CD14-positive monocyte (primary cell): ENCODE results near the gene SERINC2. TPM values are rescaled to one million over a fixed set of nuclear protein-coding genes. Genes with fewer than 3 reads are reported as not detected.

Experiments used
- DNase-seq, 3 donors: peaks; one replicate each; pipeline ENCODE4 v3.0.0-alpha.2; 2011 to 2022
- H2AFZ ChIP-seq: 2 replicates; pipeline ENCODE4 v1.6.0; 2012; ENCODE audit warnings: mild to moderate bottlenecking, low read depth, low read length, inconsistent platforms; ENCODE audit not compliant: insufficient read depth, poor library complexity, severe bottlenecking
- H3K27ac ChIP-seq, 2 donors: 1 replicate in 1 of 2; 2 replicates in 1 of 2; pipeline ENCODE4 v1.5.1; 2012 to 2013; ENCODE audit warnings: low read length in 2 of 2, control low read depth in 1 of 2, inconsistent platforms in 1 of 2, low read depth in 1 of 2, mild to moderate bottlenecking in 1 of 2
- H3K27me3 ChIP-seq, 2 donors: one replicate each; pipeline versions ENCODE4 v1.6.0 to v1.6.1; 2011 to 2013; ENCODE audit warnings: low read length in 2 of 2; ENCODE audit not compliant: control insufficient read depth in 2 of 2, insufficient read depth in 2 of 2
- H3K36me3 ChIP-seq, 2 donors: replicated peaks in 1 of 2; 1 replicate in 1 of 2; 2 replicates in 1 of 2; pipeline versions ENCODE4 v1.5.1 to v1.6.1; 2012 to 2013; ENCODE audit warnings: low read length in 2 of 2, control low read depth in 1 of 2, inconsistent platforms in 1 of 2, mild to moderate bottlenecking in 1 of 2; ENCODE audit not compliant: insufficient read depth in 2 of 2, control insufficient read depth in 1 of 2
- H3K4me1 ChIP-seq, 2 donors: 1 replicate in 1 of 2; 2 replicates in 1 of 2; pipeline versions ENCODE4 v1.5.1 to v1.6.1; 2012 to 2013; ENCODE audit warnings: low read length in 2 of 2, control low read depth in 1 of 2, inconsistent platforms in 1 of 2, mild to moderate bottlenecking in 1 of 2, moderate library complexity in 1 of 2; ENCODE audit not compliant: insufficient read depth in 2 of 2, control insufficient read depth in 1 of 2
- H3K4me2 ChIP-seq: replicated peaks from 2 replicates; pipeline ENCODE3; 2012; ENCODE audit warnings: low read length, moderate library complexity, mild to moderate bottlenecking; ENCODE audit not compliant: poor library complexity, severe bottlenecking; ENCODE audit errors: extremely low read depth
- H3K4me3 ChIP-seq, 3 experiments: fragments of 200-600 bp in 1 of 3; sonication (generic) in 1 of 3; replicated peaks in 1 of 3; 1 replicate in 2 of 3; 2 replicates in 1 of 3; pipeline ENCODE4 v1.5.1; 2011 to 2013; ENCODE audit warnings: low read length in 3 of 3, mild to moderate bottlenecking in 3 of 3, control low read depth in 2 of 3, low read depth in 2 of 3, inconsistent platforms in 1 of 3, moderate library complexity in 1 of 3
- H3K79me2 ChIP-seq: 2 replicates; pipeline ENCODE4 v1.6.0; 2012; ENCODE audit warnings: mild to moderate bottlenecking, control low read depth, inconsistent platforms, low read length, moderate library complexity; ENCODE audit not compliant: insufficient read depth
- H3K9ac ChIP-seq: 2 replicates; pipeline ENCODE4 v1.6.0; 2017; ENCODE audit warnings: low read length, mild to moderate bottlenecking; ENCODE audit not compliant: insufficient read depth, poor library complexity, severe bottlenecking
- H3K9me3 ChIP-seq, 2 donors: replicated peaks in 1 of 2; 1 replicate in 1 of 2; 2 replicates in 1 of 2; pipeline versions ENCODE4 v1.5.1 to v1.6.1; 2012 to 2013; ENCODE audit warnings: low read length in 2 of 2, control low read depth in 1 of 2; ENCODE audit not compliant: control insufficient read depth in 1 of 2, insufficient read depth in 1 of 2
- H4K20me1 ChIP-seq: 2 replicates; pipeline ENCODE4 v1.6.0; 2012; ENCODE audit warnings: mild to moderate bottlenecking, low read length, control low read depth, moderate library complexity; ENCODE audit not compliant: insufficient read depth
- H3K27ac Mint-ChIP-seq, 7 donors: one replicate each; pipeline ENCODE4 v1.8.0; 2020; ENCODE audit warnings: mild to moderate bottlenecking in 7 of 7, mixed read lengths in 7 of 7, moderate library complexity in 6 of 7, inconsistent platforms in 2 of 7
- H3K27me3 Mint-ChIP-seq, 3 donors: one replicate each; pipeline ENCODE4 v1.8.0; 2021 to 2022; ENCODE audit warnings: low read depth in 3 of 3, mild to moderate bottlenecking in 3 of 3, mixed read lengths in 3 of 3, moderate library complexity in 3 of 3, inconsistent platforms in 1 of 3
- H3K36me3 Mint-ChIP-seq, 2 donors: one replicate each; pipeline ENCODE4 v1.8.0; 2020; ENCODE audit warnings: mixed read lengths in 2 of 2, inconsistent platforms in 1 of 2, mild to moderate bottlenecking in 1 of 2
- H3K4me1 Mint-ChIP-seq: one replicate; pipeline ENCODE4 v1.8.0; 2020; ENCODE audit warnings: mild to moderate bottlenecking, mixed read lengths
- H3K4me3 Mint-ChIP-seq, 2 donors: one replicate each; pipeline ENCODE4 v1.8.0; 2020; ENCODE audit warnings: mild to moderate bottlenecking in 2 of 2, mixed read lengths in 2 of 2, moderate library complexity in 1 of 2
- H3K9me3 Mint-ChIP-seq, 7 donors: one replicate each; pipeline ENCODE4 v1.8.0; 2020 to 2022; ENCODE audit warnings: mixed read lengths in 7 of 7, mild to moderate bottlenecking in 6 of 7, moderate library complexity in 6 of 7, inconsistent platforms in 2 of 7
- WGBS: methylation state at CpG from one replicate; pipeline ENCODE4 v1.1.5; 2013; ENCODE audit warnings: missing lambda C conversion rate; ENCODE audit not compliant: insufficient coverage; 5-methylcytosine and 5-hydroxymethylcytosine counted together
- intact Hi-C, 2 donors: fragments of 100-400 bp; cut with micrococcal nuclease; formaldehyde crosslinking; loops; one replicate each; pipeline versions ENCODE4 v1.15.0 to v1.15.1; 2023
- polyA plus RNA-seq, 3 donors: library from polyadenylated mRNA; depleted of rRNA in 1 of 3; unstranded in 2 of 3; stranded (reverse) in 1 of 3; fragments of 300-500 nt in 2 of 3; fragments of >200 nt in 1 of 3; fragmentation: Illumina TruSeq in 2 of 3; gene quantifications; 1 replicate in 2 of 3; 2 replicates in 1 of 3; pipeline ENCODE4 v1.2.3, GENCODE V29; 2012 to 2021
- TF ChIP-seq, protein P1 (sequence below): fragments of 200-600 bp; IDR thresholded peaks from one replicate; pipeline ENCODE4 v1.8.0; 2022; ENCODE audit warnings: antibody characterized with exemption, mild to moderate bottlenecking

SERINC2 gene
- polyA plus RNA-seq, 3 donors, result 4.1 to 12.6 (median 7.8) TPM

DNA sequence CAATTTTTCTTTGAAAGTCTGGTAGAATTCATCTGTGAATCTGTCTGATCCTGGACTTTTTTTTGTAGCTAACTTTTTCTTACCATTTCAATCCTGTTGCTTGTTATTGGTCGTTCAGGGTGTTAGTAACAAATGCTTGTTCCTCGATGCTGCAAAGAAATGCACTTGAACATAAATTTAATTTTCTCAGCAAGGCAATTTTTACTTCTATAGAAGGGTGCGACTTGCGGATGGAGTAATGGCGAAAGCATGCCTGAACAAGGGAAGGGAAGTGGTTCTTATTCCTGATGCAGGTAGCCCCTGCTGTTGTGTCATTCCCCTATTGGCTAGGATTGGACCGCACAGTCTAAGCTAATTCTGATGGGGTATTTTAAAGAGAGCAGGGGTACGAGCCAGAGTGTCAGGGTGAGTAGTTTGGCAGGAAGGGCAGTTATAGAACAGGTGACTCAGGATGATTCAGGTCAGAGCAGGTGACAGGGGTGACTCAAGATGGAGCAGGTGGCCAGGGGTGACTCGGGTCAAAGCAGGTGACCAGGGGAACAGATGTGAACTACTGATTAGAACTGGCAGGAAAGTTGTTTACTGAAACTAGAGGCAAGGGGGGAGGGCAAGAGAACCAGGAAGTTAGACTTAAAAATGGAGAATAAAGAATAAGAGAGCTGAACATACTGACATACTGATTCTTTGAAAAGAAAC is 40.5 kb downstream of the SERINC2 start:
- no peak overlapping the region for H3K27ac ChIP-seq
- H3K4me1 ChIP-seq, result no peaks in the 10 kb centered on the region
- TF ChIP-seq, protein P1, sequence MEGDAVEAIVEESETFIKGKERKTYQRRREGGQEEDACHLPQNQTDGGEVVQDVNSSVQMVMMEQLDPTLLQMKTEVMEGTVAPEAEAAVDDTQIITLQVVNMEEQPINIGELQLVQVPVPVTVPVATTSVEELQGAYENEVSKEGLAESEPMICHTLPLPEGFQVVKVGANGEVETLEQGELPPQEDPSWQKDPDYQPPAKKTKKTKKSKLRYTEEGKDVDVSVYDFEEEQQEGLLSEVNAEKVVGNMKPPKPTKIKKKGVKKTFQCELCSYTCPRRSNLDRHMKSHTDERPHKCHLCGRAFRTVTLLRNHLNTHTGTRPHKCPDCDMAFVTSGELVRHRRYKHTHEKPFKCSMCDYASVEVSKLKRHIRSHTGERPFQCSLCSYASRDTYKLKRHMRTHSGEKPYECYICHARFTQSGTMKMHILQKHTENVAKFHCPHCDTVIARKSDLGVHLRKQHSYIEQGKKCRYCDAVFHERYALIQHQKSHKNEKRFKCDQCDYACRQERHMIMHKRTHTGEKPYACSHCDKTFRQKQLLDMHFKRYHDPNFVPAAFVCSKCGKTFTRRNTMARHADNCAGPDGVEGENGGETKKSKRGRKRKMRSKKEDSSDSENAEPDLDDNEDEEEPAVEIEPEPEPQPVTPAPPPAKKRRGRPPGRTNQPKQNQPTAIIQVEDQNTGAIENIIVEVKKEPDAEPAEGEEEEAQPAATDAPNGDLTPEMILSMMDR, result no peak
- H3K9ac ChIP-seq, result no peak overlapping the region
- H3K9me3 Mint-ChIP-seq, result peaks cover 26 to 69% (median 54%) of the 10 kb centered on the region in 7 donors
- H3K27ac Mint-ChIP-seq, result no peak overlapping the region
- WGBS, result 64% methylated on average over 3 of the region's 8 CpGs
- H3K27me3 Mint-ChIP-seq, result peaks cover 0 to 3% (median 0%) of the 10 kb centered on the region in 3 donors
- no peaks in the 10 kb centered on the region for H3K4me1 Mint-ChIP-seq
- H2AFZ ChIP-seq, result no peak overlapping the region
- H3K4me3 Mint-ChIP-seq, result no peak overlapping the region
- no peak overlapping the region for H3K4me2 ChIP-seq
- no peak for DNase-seq
- peaks cover 22 to 56% of the 10 kb centered on the region in 2 donors for H3K9me3 ChIP-seq
- intact Hi-C loops, result no loop called here
- H3K36me3 Mint-ChIP-seq, result peaks cover 0 to under 1% of the 10 kb centered on the region in 2 donors
- no peaks in the 10 kb centered on the region for H4K20me1 ChIP-seq
- H3K36me3 ChIP-seq, result no peaks in the 10 kb centered on the region
- H3K79me2 ChIP-seq, result no peaks in the 10 kb centered on the region
- H3K27me3 ChIP-seq, result no peaks in the 10 kb centered on the region
- no peak overlapping the region for H3K4me3 ChIP-seq

DNA sequence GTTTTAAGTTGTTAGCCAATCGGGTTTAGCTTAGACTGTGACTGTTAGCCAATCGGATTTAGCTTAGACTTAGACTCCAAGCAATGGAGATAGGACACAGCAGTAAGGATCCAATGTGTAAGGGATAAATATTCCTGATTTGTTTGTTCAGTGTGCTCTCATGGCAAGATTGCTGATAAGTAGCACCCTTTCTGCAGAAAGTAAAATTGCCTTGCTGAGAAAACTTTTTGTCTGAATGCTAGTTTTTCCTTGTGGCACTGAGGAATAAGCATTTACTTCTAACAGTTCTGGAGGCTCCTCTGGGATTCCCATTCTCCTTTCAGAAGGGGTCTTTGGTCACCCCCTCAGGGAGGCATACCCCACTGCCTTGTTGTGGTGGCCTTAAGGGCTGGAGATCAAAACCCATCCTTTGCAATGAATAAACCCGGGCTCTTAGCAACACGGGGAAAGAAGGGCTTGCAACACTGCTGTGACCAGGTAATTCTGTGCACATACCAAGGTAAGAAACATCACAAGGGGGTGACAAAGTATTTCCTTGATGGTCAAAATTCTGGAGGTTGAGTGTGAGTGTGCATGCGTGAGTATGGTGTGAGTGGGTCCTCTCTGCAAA is 45.4 kb downstream of the SERINC2 start:
- Mint-ChIP-seq H3K4me3 (no peak overlapping the region), H3K27ac (no peak overlapping the region), H3K27me3 (peaks cover 0 to 3% (median 0%) of the 10 kb centered on the region in 3 donors), H3K9me3 (peaks cover 35 to 72% (median 66%) of the 10 kb centered on the region in 7 donors), H3K4me1 (no peaks in the 10 kb centered on the region), H3K36me3 (peaks cover 0 to 4% of the 10 kb centered on the region in 2 donors)
- no peak overlapping the region for H3K9ac ChIP-seq
- H3K27me3 ChIP-seq, result no peaks in the 10 kb centered on the region
- no peak for DNase-seq
- no peak overlapping the region for H3K27ac ChIP-seq
- no peaks in the 10 kb centered on the region for H3K36me3 ChIP-seq
- intact Hi-C loops, result no loop called here
- H2AFZ ChIP-seq, result no peak overlapping the region
- no peaks in the 10 kb centered on the region for H3K4me1 ChIP-seq
- H3K79me2 ChIP-seq, result no peaks in the 10 kb centered on the region
- no peaks in the 10 kb centered on the region for H4K20me1 ChIP-seq
- H3K9me3 ChIP-seq, result peaks cover 38 to 63% of the 10 kb centered on the region in 2 donors
- no peak overlapping the region for H3K4me2 ChIP-seq
- H3K4me3 ChIP-seq, result peak overlapping the region in 1 of 3 experiments; percentile 8
- TF ChIP-seq, protein P1, result no peak
- WGBS, result 100% methylated on average over 2 of the region's 5 CpGs
